RPMI8226 (cell line): ENCODE measurements around the gene SEPSECS.
A peak's percentile ranks its signal among the peaks of the same experiment; 100 is the strongest.

Experiments used
- DNase-seq: peaks from one replicate; pipeline ENCODE4 v3.0.0-alpha.2; 2015

Gene SEPSECS

GRCh38 chr4:25159837-25160713 is at the start of gene SEPSECS:
TSS of gene SEPSECS (minus strand) at chr4:25160449. CDS start at chr4:25160369, 80 bp downstream.
- peak; percentile 95 for DNase-seq

GRCh38 chr4:25209702-25210101 is 49.5 kb upstream of the SEPSECS start:
- DNase-seq, result no peak

- no peak for DNase-seq
Observed at GRCh38 chr4:25207997-25208396, 47.7 kb upstream of the SEPSECS start.

- no peak for DNase-seq
Observed at GRCh38 chr4:25198713-25199112, 38.5 kb upstream of the SEPSECS start.

GRCh38 chr4:25190407-25190806 is 30.2 kb upstream of the SEPSECS start:
- DNase-seq, result no peak

- no peak for DNase-seq
Observed at GRCh38 chr4:25184056-25184455, 23.8 kb upstream of the SEPSECS start.

GRCh38 chr4:25182937-25183336 is 22.7 kb upstream of the SEPSECS start:
- no peak for DNase-seq

- peak; percentile 55 for DNase-seq
Observed at GRCh38 chr4:25180524-25181131, 20.4 kb upstream of the SEPSECS start.

- DNase-seq, result no peak
Observed at GRCh38 chr4:25178838-25179261, 18.6 kb upstream of the SEPSECS start.

GRCh38 chr4:25177147-25177546 is 16.9 kb upstream of the SEPSECS start:
- no peak for DNase-seq

GRCh38 chr4:25174674-25175073 is 14.4 kb upstream of the SEPSECS start:
- DNase-seq, result no peak

- no peak for DNase-seq
Observed at GRCh38 chr4:25172961-25173915, 13.0 kb upstream of the SEPSECS start.

GRCh38 chr4:25171201-25171865 is 11.1 kb upstream of the SEPSECS start:
- no peak for DNase-seq

GRCh38 chr4:25169446-25169845 is 9.2 kb upstream of the SEPSECS start:
- no peak for DNase-seq

- no peak for DNase-seq
Observed at GRCh38 chr4:25165916-25166315, 5.7 kb upstream of the SEPSECS start.

- no peak for DNase-seq
Observed at GRCh38 chr4:25163196-25163595, 2.9 kb upstream of the SEPSECS start.

- DNase-seq, result no peak
Observed at GRCh38 chr4:25162566-25162965, 2.3 kb upstream of the SEPSECS start.

- DNase-seq, result no peak
Observed at GRCh38 chr4:25161593-25161950, 1.3 kb upstream of the SEPSECS start.

- DNase-seq, result peak; percentile 5
Observed at GRCh38 chr4:25160714-25161592, 704 bp upstream of the SEPSECS start.

GRCh38 chr4:25158817-25159216 is 1.4 kb downstream of the SEPSECS start:
- no peak for DNase-seq

GRCh38 chr4:25157081-25157480 is 3.2 kb downstream of the SEPSECS start:
- DNase-seq, result no peak

GRCh38 chr4:25155947-25156346 is 4.3 kb downstream of the SEPSECS start:
- no peak for DNase-seq
